GM12875 (cell line): ENCODE measurements around the gene IGHMBP2.

Source experiments
- H3K4me3 ChIP-seq: one replicate; pipeline ENCODE4 v1.5.1; 2011; ENCODE audit warnings: low read depth, low read length, control low read depth
- TF ChIP-seq, protein P1 (sequence below): IDR thresholded peaks from 2 replicates; pipeline ENCODE4 v1.5.1; 2011; ENCODE audit warnings: low read depth, mild to moderate bottlenecking, control low read depth, inconsistent platforms, low read length, moderate library complexity, borderline replicate concordance; ENCODE audit not compliant: insufficient read depth

The IGHMBP2 gene

DNA sequence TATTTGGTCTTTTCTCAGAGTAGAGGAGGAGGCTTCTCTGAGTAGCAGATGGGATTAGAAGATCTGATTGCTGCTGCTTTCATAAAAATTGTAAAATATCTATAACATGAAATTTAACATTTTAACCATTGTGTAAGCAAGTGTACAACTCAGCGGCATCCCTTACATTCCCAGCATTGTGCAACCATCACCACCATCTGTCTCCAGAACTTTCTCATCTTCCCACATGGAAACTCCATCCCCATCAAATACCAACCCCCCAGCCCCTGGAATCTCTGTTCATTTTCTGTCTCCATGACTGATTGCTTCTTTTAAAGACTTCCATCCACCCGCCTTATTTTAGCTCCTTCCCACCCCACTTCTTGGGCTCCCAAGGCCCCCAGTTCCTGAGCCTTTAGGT, 44.8 kb downstream of the IGHMBP2 start:
- no peak overlapping the region for H3K4me3 ChIP-seq
- TF ChIP-seq, protein P1, sequence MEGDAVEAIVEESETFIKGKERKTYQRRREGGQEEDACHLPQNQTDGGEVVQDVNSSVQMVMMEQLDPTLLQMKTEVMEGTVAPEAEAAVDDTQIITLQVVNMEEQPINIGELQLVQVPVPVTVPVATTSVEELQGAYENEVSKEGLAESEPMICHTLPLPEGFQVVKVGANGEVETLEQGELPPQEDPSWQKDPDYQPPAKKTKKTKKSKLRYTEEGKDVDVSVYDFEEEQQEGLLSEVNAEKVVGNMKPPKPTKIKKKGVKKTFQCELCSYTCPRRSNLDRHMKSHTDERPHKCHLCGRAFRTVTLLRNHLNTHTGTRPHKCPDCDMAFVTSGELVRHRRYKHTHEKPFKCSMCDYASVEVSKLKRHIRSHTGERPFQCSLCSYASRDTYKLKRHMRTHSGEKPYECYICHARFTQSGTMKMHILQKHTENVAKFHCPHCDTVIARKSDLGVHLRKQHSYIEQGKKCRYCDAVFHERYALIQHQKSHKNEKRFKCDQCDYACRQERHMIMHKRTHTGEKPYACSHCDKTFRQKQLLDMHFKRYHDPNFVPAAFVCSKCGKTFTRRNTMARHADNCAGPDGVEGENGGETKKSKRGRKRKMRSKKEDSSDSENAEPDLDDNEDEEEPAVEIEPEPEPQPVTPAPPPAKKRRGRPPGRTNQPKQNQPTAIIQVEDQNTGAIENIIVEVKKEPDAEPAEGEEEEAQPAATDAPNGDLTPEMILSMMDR: no peak

DNA sequence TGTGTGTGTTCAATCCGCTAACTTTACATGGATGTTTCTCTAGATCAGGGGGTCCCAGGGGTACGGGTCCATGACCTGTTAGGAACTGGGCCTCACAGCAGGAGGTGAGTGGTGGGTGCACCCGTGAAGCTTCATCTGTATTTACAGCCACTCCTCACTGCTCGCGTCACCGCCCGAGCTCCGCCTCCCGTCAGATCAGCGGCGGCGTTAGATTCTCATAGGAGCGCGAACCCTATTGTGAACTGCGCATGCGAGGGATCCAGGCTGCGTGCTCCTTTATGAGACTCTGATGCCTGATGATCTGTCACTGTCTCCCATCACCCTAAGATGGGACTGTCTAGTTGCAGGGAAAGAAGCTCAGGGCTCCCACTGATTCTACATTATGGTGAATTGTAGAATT, 45.2 kb downstream of the IGHMBP2 start:
- TF ChIP-seq, protein P1: no peak
- H3K4me3 ChIP-seq: no peak overlapping the region

DNA sequence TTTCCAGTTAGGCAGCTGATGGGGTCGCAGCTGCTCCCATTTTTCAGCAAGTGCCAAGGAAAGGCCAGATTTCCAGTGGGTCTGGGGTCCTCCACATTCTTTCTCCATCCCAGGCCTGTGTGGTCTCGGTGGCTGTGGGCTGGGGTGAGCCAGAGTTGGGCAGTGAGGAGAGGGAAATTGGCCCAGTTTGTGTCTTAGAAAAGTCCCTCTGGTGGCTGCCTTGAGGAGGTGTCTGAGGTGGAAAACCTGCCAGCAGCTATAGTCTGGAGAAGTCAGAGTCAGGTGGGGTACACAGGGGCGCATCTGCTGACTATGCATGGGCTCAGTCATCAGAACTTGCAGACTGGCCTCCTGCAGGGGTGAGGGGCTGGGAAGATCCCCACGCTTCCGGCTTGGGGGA, 46.6 kb downstream of the IGHMBP2 start:
- TF ChIP-seq, protein P1: peak; percentile 32; the same call in 1 of the 2 replicates
- H3K4me3 ChIP-seq: no peak overlapping the region

DNA sequence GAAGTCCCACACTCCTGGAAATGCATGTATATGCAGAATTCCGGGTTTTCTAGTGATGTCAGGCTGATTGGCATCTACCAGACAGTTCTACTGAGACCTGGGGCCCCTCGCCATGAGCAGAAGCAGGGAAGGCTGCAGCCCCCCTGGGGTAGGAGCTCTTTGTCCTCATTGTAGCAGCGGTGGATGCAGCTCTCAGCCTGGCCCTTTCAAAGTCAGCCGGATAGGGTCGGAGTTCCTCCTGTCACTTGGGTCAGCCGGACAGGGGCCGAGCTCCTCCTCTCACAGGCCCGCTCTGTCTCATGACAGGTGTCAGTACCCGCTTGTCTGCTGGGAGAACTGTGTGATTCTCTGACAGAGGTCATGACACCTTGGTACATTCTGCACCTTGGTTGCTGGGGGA, 47.1 kb downstream of the IGHMBP2 start:
- H3K4me3 ChIP-seq: no peak overlapping the region

DNA sequence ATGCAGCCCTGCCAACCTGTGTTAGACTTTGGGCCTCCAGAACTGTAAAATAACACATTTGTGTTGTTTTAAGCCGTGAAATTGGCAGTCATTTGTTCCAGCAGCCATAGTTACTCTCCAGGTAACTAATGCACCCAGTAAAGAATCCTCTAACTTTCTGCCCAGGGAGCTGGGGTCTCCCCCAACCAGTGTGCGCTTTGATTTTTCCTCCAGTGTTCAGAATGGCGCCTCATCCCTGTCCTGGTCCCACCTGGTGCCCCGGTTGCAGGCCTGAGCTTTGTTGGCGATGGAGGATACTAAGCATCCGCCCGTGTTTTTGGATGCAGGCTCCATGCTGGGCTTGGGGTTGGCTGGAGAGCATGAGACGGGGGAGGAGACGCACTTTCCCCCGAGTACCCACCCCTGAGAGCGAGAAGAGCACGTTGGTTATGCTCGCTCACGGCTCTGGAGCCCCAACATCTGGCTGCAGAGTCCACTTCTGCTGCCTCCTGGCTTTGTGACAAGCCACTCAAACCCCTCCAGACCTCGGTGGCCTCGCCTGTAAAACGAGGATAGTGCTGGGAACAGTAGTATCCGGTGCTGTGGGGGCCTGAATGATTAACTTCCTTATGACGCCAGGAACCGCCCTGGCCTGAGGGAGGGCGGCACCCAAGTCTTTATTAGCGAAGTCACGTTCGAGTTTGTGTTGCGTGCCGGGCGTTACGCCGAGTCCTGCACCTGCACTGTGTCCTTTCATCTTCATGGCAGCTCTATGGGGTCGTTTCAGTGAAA, 51.3 kb downstream of the IGHMBP2 start:
- no peak overlapping the region for H3K4me3 ChIP-seq
- TF ChIP-seq, protein P1: no peak

More for the DNA sequence above, 47.1 kb downstream of the IGHMBP2 start:
- TF ChIP-seq, protein P1: no peak

DNA sequence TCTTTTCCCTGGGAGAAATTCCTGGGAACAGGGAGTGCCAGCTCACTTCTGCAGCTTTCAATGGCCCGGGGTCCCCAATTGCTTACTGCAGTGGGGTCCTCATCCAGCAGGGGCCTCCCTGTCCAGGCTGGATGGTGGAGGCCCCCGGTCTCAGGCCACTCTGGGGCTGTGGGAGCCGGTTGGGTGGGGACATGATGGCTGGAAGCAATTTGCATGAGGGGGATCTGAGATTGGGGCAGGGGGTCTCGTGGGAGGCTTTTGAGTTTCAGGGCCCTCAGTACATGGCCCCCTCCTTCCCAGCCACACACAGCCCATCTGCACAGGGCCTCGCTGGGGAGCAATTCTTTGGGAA, 51.9 kb downstream of the IGHMBP2 start:
- no peak overlapping the region for H3K4me3 ChIP-seq
- TF ChIP-seq, protein P1: no peak

DNA sequence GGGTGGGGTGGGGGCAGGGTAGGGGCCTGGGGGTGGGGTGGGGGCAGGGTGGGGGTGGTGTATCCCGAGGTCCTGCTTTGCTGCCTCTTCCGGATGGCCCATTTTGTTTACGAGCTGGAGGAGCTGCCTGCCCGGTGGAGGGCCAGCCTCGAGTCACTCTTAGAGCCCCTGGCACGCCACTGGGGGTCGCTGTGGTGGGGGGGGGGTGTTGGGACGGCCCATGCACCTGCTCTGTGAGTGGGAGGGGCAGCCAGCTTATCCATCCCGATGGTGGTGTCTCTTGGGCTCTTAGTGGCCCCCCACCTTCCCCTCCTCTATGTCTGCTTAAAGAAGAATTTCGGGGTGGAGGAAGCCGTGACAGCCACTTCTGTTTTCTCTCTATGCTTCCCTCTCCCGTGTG, 52.5 kb downstream of the IGHMBP2 start:
- H3K4me3 ChIP-seq: no peak overlapping the region
- TF ChIP-seq, protein P1: peak; percentile 31; the same call in 1 of the 2 replicates
